Osteoblast (primary cell): Measurements from ENCODE around the gene TAS2R9. TPM values are rescaled to one million over a fixed set of nuclear protein-coding genes. Genes with fewer than 3 reads are reported as not detected.

Source experiments
- DNase-seq: peaks from one replicate; pipeline ENCODE4 v3.0.0; 2011; ENCODE audit warnings: low spot score, mixed read lengths; ENCODE audit not compliant: insufficient read length; ENCODE audit errors: missing footprints
- H2AFZ ChIP-seq: 2 replicates; pipeline ENCODE4 v1.6.0; 2011; ENCODE audit warnings: mild to moderate bottlenecking, low read length
- H3K27ac ChIP-seq: 2 replicates; pipeline ENCODE4 v1.5.1; 2011; ENCODE audit warnings: mild to moderate bottlenecking, low read depth, low read length, moderate library complexity
- H3K27me3 ChIP-seq: 2 replicates; pipeline ENCODE4 v1.6.0; 2012; ENCODE audit warnings: mild to moderate bottlenecking, control low read depth, inconsistent platforms, low read length, moderate library complexity; ENCODE audit not compliant: insufficient read depth
- H3K36me3 ChIP-seq: 2 replicates; pipeline ENCODE4 v1.5.1; 2011; ENCODE audit warnings: mild to moderate bottlenecking, low read length, control low read depth, moderate library complexity; ENCODE audit not compliant: insufficient read depth
- H3K4me1 ChIP-seq: 2 replicates; pipeline ENCODE4 v1.5.1; 2011; ENCODE audit warnings: mild to moderate bottlenecking, low read length, control low read depth, moderate library complexity; ENCODE audit not compliant: insufficient read depth
- H3K4me2 ChIP-seq: 2 replicates; pipeline ENCODE4 v1.6.0; 2011; ENCODE audit warnings: mild to moderate bottlenecking, low read length; ENCODE audit not compliant: insufficient read depth
- H3K4me3 ChIP-seq: fragments of 200-600 bp; sonication (generic); 3 replicates; pipeline ENCODE4 v1.5.1; 2012; ENCODE audit warnings: mild to moderate bottlenecking, low read length, inconsistent platforms; ENCODE audit not compliant: insufficient read depth
- H3K79me2 ChIP-seq: 2 replicates; pipeline ENCODE4 v1.6.0; 2012; ENCODE audit warnings: mild to moderate bottlenecking, low read length, control low read depth, inconsistent platforms; ENCODE audit not compliant: insufficient read depth
- H3K9me3 ChIP-seq: 2 replicates; pipeline ENCODE4 v1.5.1; 2011; ENCODE audit warnings: low read depth, low read length, control low read depth
- H4K20me1 ChIP-seq: 2 replicates; pipeline ENCODE4 v1.6.0; 2012; ENCODE audit warnings: mild to moderate bottlenecking, low read length, control low read depth; ENCODE audit not compliant: insufficient read depth
- small RNA-seq: library from RNA; depleted of rRNA; stranded (forward); fragments of <200 nt; gene quantifications from one replicate; pipeline ENCODE3, GENCODE V24; 2012
- total RNA-seq: library from RNA; depleted of rRNA; stranded (reverse); fragments of >200 nt; gene quantifications from 2 replicates; pipeline ENCODE4 v1.2.3, GENCODE V29; 2012
- TF ChIP-seq, protein P1 (sequence below): IDR thresholded peaks from 2 replicates; pipeline ENCODE4 v1.5.1; 2011; ENCODE audit warnings: mild to moderate bottlenecking, low read depth, low read length, moderate library complexity; ENCODE audit errors: extremely low read depth

Gene TAS2R9
- total RNA-seq, 1 donor = not detected

DNA sequence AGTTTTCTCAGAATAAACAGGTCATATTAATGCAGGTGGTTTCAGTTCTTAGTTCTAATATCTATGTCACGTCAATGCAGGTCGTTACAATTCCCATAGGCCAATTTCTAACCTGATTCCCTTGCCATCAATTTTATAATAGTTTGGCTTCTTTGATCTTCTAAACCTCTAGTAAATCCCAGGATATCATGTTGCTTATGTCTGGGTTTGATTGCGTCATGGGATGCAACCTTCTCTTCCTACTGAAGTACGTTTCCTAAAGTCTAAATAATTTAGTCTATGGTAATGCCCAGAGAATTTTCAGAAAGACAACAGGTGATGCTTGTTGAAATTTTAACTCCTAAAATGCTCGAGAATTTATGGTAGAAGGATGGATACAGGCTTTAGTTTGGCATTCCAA is 26.7 kb downstream of the TAS2R9 start:
- no peaks in the 10 kb centered on the region for H3K9me3 ChIP-seq
- no peaks in the 10 kb centered on the region for H3K4me1 ChIP-seq
- no peaks in the 10 kb centered on the region for H3K27me3 ChIP-seq
- H4K20me1 ChIP-seq = no peaks in the 10 kb centered on the region
- no peak overlapping the region for H2AFZ ChIP-seq
- H3K27ac ChIP-seq = no peak overlapping the region
- H3K4me2 ChIP-seq = no peak overlapping the region
- TF ChIP-seq, protein P1, sequence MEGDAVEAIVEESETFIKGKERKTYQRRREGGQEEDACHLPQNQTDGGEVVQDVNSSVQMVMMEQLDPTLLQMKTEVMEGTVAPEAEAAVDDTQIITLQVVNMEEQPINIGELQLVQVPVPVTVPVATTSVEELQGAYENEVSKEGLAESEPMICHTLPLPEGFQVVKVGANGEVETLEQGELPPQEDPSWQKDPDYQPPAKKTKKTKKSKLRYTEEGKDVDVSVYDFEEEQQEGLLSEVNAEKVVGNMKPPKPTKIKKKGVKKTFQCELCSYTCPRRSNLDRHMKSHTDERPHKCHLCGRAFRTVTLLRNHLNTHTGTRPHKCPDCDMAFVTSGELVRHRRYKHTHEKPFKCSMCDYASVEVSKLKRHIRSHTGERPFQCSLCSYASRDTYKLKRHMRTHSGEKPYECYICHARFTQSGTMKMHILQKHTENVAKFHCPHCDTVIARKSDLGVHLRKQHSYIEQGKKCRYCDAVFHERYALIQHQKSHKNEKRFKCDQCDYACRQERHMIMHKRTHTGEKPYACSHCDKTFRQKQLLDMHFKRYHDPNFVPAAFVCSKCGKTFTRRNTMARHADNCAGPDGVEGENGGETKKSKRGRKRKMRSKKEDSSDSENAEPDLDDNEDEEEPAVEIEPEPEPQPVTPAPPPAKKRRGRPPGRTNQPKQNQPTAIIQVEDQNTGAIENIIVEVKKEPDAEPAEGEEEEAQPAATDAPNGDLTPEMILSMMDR = no peak
- no peaks in the 10 kb centered on the region for H3K36me3 ChIP-seq
- H3K4me3 ChIP-seq = no peak overlapping the region
- DNase-seq = no peak
- H3K79me2 ChIP-seq = no peaks in the 10 kb centered on the region

DNA sequence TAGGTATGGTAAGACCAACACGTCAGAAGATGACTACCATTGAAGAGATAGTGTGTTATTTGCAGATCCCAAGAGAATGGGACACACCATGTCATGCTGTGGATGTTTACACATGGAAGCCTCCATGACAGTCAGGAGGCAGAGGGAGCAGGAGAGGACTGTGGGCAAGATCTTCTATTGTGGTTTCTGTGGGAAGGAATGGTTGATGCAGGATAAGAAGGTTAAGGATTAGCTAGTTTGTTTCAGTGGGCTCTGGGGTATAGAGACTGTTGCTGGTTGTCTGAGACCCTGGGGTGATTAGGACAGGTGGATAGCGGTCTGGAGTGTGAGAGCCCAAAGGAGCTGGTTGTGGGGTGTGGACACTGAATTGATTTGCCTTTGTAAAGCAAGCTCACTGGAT is 30.9 kb downstream of the TAS2R9 start:
- Histone ChIP-seq H3K4me3 (no peak overlapping the region), H3K27ac (no peak overlapping the region), H3K9me3 (no peaks in the 10 kb centered on the region), H3K27me3 (peaks cover 12% of the 10 kb centered on the region), H3K4me2 (no peak overlapping the region), H3K79me2 (no peaks in the 10 kb centered on the region), H4K20me1 (no peaks in the 10 kb centered on the region), H2AFZ (no peak overlapping the region), H3K36me3 (no peaks in the 10 kb centered on the region), H3K4me1 (no peaks in the 10 kb centered on the region)
- TF ChIP-seq, protein P1 = no peak
- DNase-seq = no peak

DNA sequence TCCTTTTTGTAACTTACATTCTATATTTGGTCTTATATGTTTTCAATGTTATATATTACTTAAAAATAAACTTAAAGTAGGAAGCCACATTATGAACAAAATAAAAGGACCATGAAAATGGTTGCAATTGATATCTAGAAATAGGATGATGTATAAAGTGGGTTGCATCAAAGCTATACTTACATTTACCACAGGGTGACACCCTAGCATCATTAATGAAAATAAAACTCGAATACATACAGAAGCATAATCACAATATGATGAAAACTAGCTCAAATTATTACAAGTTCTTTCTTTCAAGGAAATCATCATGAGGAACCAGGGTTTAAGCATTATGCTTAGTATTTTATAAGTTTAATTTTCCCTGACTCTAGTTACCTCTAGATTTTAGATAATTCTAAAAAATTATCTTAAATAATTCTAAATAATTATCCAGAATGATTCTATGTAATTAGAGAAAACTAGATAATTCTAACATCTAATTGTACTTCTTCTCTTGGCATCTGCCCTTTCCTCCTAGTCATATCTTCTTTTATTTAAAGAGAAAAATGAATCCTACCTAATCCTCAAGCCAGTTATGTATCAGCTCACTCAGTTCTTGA is 38.7 kb downstream of the TAS2R9 start:
- no peaks in the 10 kb centered on the region for H4K20me1 ChIP-seq
- H3K27ac ChIP-seq = no peak overlapping the region

DNA sequence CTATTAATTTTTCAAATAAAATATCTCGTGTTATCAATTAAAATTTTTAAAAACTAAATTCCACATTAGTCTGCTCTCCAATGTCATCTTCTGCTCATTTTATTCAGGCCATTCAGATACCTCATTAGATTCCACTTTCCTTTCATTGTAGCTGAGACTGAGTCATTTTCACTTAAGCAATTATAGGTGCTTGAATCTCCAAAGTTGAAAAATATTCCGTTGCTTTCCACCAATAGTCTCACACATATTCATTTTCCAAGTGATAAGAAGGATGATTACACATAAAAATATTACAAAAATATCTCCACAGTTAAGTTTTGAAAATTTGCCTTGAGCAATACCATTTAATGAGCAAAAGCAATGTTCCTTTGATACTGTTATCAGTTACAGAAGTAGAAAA is 50.3 kb downstream of the TAS2R9 start:
- Histone ChIP-seq H3K79me2 (no peaks in the 10 kb centered on the region), H2AFZ (no peak overlapping the region), H3K4me2 (no peak overlapping the region), H4K20me1 (no peaks in the 10 kb centered on the region), H3K27ac (no peak overlapping the region), H3K36me3 (no peaks in the 10 kb centered on the region), H3K4me1 (no peaks in the 10 kb centered on the region), H3K9me3 (peaks cover 7% of the 10 kb centered on the region), H3K27me3 (peaks cover 27% of the 10 kb centered on the region), H3K4me3 (no peak overlapping the region)
- TF ChIP-seq, protein P1 = no peak
- DNase-seq = no peak

More for the DNA sequence above, 38.7 kb downstream of the TAS2R9 start:
- Histone ChIP-seq H2AFZ (no peak overlapping the region), H3K79me2 (no peaks in the 10 kb centered on the region), H3K4me1 (no peaks in the 10 kb centered on the region), H3K27me3 (peaks cover 64% of the 10 kb centered on the region), H3K4me3 (no peak overlapping the region), H3K4me2 (no peak overlapping the region), H3K36me3 (no peaks in the 10 kb centered on the region), H3K9me3 (no peaks in the 10 kb centered on the region)
- TF ChIP-seq, protein P1 = peak; percentile 69
- DNase-seq = no peak

Small RNAs within 50 kb of the gene (small RNA-seq; reads per million reads assigned to genes)
- not detected for gene PRR4

Other genes with a start within 250 kb of the TAS2R9 start
- gene MAGOHB, start 196.6 kb downstream of the TAS2R9 start, total RNA-seq = 16.3 and 18.0 TPM in 2 replicates
- gene STYK1, start 136.1 kb downstream of the TAS2R9 start, total RNA-seq = under 0.01 TPM in 2 replicates
- 147 TPM in 2 replicates for gene YBX3, start 86.8 kb downstream of the TAS2R9 start, total RNA-seq
- not detected in 2 replicates for gene TAS2R7, start 7.5 kb downstream of the TAS2R9 start, total RNA-seq
- under 0.01 and 0.36 TPM in 2 replicates for gene TAS2R8, start 2.9 kb downstream of the TAS2R9 start, total RNA-seq
- gene TAS2R10, start 16.2 kb upstream of the TAS2R9 start, total RNA-seq = 1.1 and 1.8 TPM in 2 replicates
- 2.7 and 2.9 TPM in 2 replicates for gene PRR4, start 39.3 kb upstream of the TAS2R9 start, total RNA-seq
- 24.2 and 31.2 TPM in 2 replicates for gene PRH1, start 74.1 kb upstream of the TAS2R9 start, total RNA-seq
- 2.9 and 3.8 TPM in 2 replicates for gene TAS2R13, start 99.4 kb upstream of the TAS2R9 start, total RNA-seq
- 0.36 TPM in 1 of 2 replicates, not detected in the other for gene PRH2, start 119.1 kb upstream of the TAS2R9 start, total RNA-seq
- 5.9 and 7.2 TPM in 2 replicates for gene TAS2R14, start 129.1 kb upstream of the TAS2R9 start, total RNA-seq
- gene TAS2R50, start 176.7 kb upstream of the TAS2R9 start, total RNA-seq = 4.4 and 6.2 TPM in 2 replicates
- gene TAS2R20, start 188.1 kb upstream of the TAS2R9 start, total RNA-seq = 5.3 and 5.4 TPM in 2 replicates
- gene TAS2R19, start 212.5 kb upstream of the TAS2R9 start, total RNA-seq = 5.0 and 7.6 TPM in 2 replicates
- gene TAS2R31, start 221.2 kb upstream of the TAS2R9 start, total RNA-seq = 7.2 and 9.7 TPM in 2 replicates